Fibroblast of skin of scalp (primary cell): ENCODE results near the gene NDUFA8.
A peak's percentile ranks its signal among the peaks of the same experiment; 100 is the strongest.
"Not testable (repeated sequence)": the region's sequence is repeated elsewhere in the genome, so short reads cannot be mapped to it uniquely, and the experiment has no call there.

ENCODE experiments used
- DNase-seq: peaks from one replicate; pipeline ENCODE4 v3.0.0-alpha.2; 2013

The NDUFA8 gene

DNA sequence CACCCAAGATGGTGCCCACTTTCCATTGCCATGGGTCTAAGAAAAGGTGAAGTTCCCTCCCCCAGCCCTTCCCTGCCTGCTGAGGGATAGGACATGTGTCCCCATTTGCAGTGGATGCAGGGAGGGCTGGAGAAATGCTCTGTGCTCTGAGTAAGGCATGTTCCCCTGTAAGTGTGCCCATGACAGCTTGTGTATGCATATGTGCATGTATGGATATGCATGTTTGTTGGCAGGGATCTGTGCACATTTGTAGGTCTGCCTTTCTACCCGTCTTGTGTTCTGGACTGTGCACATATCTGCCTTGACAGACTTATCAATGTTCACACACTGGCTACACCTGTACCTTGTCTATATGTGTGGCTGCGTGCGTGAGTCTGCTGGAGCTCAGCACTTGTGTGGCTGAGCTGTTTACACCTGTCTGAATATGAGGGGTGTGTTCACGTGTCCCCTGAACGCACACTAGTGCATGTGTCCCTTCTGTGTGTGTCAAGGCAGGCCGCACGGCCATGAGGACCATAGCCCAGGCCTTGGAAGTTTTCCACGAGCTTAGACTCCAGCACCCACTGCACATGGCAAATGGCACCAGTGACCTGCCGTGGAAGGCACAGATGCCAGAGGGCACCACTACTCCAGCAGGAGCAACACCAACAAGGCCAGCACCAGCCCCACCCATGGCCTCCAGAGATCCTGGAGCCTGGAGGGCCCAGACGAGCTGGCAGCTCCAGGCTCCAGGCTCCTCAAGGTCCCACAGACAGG is 39.1 kb downstream of the NDUFA8 start:
- no peak for DNase-seq

DNA sequence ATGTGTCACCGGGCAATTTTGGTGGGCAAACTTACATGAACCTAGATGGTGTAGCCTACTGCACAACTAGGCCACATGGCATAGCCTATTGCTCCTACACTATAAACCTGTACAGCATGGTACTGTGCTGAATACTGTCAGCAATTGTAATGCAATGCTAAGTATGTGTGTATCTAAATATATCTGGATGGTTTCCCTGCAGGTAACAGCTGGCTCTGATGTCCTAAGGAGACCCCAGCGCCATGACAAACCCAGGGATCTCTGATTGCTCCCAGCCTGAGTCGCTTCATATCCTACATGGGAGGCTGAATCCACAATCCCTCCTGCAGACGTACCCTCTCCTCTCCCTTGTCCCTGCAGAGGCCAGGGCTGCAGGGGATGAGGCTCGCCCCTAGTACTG is 39.9 kb downstream of the NDUFA8 start:
- no peak for DNase-seq

DNA sequence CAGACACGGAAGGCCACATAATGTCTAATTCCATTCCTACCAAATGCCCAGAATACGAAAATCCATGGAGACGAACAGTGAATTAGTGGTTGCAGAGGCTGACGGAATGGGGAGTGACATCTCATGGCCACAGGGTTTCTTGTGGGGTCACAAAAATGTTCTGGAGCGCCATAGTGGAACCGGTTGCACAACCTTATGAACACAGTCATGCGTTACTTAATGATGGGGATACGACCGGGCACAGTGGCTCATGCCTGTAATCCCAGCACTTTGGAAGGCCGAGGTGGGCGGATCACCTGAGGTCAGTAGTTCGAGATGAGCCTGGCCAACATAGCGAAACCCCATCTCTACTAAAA is 40.4 kb downstream of the NDUFA8 start:
- no peak for DNase-seq

DNA sequence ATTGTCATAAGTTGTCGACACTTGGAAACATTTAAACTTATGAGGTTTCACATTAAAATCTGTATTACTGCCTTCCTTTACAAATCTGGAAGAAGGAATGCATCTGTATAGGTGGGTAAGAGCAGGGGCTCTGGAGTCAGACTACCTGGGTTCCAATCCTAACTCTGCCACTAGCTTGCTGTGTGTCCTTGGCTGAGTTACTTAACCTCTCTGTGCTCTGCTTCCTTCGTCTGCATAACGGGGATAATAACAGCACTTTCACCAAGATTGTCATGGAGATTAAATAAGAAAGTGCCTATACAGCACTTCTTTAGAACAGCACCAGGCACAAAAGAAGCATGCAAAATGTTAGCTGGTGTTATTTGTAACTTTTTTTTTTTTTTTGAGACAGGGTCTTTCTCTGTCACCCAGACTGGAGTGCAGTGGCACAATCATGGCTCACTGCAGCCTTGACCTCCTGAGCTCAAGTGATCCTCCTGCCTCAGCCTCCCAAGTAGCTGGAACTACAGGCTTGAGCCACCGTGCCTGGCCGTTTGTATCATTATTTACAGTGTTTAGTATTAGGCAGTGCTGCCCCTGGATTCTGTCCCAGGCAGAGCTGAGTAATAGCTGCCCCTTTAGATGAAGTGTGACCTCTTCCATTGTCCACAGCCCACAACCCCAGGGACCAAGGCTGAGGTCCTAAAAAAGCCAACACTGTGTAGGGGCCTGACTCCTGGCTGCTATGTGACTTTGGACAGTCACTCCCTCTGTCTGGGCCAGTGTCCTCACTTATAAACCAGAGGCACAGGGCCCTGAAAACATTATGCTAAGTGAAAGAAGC is 41.0 kb downstream of the NDUFA8 start:
- DNase-seq = no peak

DNA sequence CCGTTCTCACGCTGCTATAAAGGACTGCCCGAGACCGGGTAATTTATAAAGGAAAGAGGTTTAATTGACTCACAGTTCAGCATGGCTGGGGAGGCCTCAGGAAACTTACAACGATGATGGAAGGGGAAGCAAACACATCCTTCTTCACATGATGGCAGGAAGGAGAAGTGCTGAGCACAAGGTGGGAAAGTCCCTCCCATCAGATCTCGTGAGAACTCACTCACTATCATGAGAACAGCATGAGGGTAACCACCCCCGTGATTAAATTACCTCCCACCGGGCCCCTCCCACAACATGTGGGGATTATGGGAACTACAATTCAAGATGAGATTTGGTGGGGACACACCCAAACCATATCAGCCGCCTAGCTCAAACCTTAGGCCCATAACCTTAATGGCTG is 42.3 kb downstream of the NDUFA8 start:
- not testable (repeated sequence) for DNase-seq

DNA sequence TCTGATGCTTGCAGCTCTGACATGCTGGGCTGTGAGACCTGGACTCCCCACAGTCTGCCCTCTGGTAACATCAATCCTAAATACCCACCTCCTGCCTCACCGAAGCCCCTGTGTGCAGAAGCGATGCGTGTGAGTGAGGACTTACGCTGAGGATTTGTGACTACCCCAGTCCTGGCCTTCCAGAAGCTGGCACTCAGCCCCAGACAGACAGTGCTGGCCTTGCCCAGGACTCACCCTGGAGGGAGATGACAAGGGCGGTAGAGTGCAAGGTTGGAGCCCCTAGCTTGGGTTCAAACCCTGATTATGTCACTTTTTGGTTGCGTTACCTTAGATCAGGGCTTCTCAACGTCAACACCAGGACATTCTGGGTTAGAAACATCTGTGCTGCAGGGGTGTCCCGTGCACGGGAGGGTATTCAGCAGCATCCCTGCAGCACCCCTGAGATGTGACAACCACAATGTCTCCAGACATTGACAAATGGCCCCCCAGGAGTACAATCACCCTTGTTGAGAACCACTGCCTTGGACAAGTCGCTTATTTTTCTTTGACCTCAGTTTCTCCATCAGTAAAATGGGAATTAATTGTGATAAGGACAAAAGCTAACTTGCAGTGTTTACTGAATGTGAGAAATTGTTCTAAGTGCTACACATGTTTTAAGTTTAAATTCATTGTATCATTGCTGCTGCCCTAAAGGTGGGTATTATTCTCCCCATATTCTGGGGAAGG is 43.0 kb downstream of the NDUFA8 start:
- DNase-seq = no peak

DNA sequence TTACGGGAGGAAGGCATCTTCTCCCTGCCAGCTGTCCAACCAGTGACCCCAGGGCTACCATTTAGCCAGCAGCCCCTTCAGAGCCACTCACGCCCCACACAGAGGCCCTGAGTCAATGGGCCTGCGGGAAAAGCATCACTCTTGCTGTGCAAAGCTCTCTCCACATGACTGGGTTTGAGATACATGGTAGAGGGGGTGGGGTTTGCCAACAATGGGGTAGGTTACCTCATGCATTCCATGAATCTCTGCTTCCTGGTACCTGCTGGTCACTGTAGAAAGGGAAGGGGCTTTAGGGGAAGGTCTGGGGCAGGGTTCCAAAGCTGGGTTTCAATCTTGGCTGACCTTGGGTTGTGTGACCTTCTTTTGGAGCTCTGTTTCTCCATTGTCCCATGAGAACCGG is 43.5 kb downstream of the NDUFA8 start:
- no peak for DNase-seq

DNA sequence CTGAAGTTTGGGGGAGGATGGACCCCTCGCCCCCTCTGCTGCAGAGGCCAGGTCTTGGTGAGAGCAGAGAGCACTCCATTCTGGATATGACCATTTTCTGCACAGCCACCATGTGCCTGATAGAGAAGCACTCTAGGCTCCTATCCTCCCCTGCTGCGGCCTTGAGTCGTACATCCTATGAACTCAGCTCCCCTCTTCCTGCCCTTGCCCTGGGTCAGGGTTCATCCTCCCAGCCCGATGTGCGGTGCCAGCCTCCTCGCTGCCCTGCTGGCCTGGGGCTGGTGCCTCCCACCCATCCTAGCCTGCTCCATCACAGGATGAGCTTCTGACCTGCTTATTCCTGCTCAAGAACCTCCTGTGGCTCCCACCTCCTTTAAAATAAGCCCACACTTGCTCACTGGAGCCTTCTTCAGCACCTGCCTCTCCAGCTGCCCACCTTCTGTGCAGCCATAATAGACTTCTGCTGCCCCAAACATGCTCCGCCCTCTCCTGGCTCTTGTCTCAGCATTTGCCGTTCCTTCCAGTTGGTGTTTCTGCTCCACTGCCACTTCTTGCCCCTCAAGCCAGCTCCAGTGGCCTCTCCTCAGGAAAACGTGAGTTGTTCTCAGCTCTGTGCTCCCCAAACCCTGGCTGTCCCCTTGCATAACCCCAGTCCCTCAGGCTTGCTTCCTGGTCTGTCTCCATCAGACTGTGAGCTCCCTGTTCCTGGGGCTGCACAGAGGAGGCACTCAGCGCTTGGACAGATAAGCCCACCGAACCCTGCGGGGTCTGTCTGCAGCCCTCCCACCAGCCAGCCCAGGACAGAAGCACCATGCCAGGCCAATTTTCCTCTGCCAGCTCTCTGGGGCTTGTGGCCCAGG is 44.2 kb downstream of the NDUFA8 start:
- DNase-seq = no peak

DNA sequence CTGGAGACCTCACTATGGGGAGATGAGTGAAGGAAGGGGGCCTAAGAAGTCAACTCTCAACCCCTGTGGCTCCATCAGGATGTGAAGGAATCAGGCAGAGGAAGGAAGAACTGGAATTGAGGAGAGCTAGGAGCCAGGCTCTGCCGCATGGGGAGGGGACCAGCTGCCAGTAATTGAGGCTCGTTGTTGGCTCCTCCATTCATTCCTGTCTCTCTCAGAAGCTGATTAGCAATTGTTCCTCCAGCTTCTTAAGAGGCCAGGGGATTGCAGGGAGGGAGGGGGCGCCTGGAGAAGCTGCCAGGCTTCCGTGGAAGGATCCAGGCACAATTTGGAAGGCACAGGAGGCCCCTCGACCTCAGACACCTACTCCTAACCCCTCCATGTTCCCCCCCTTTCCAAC is 46.0 kb downstream of the NDUFA8 start:
- DNase-seq = no peak

DNA sequence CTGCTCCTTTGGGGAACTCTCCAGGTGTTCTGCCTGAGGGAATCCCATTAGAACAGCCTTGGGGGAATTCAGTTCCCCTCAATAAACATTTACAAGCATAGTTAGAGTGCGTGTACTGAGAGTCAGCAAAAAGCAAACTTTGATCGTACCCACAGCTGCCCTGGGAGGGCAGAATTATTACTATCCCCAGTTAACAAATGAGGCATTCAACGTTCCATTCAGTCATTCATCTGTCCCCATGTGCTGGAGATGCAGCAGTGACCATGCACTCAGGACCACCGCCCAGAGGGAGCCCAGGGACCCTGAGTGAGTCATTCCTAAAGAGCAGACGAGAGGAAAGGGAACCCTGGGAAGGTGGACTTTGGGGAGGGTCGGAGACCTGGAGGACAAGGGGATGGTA is 47.3 kb downstream of the NDUFA8 start:
- DNase-seq = no peak

DNA sequence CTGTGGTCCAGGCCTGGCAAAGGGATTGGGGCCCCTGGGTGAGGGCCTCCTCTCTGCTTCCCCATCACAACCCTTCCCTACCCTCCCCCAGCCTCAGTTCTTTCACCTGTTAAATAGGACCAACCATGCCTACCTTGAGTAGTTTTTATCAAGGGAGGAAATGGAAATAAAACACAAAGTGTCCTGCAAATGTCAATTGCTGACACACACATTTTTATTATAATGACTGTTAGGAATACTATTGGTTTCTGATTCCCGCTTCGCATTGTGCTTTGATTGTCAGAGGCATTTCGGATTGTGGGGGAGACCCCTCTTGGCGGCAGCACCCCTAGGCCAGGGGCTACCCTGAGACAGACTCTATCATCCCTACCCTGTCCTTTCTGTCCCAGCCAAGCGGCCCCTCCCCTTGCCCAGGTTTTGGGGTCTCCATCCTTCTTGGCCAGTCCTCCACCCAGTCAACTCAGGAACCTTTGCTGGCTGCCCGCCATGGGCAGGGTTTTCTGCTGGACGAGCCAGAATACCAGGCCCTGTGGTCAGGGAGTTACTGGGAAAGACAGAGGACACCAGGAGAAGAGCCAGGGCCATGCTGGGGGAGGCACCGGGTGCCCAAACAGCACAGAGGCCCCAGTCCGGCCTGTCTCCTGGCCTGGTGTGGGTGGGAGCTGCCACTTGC is 48.0 kb downstream of the NDUFA8 start:
- no peak for DNase-seq

DNA sequence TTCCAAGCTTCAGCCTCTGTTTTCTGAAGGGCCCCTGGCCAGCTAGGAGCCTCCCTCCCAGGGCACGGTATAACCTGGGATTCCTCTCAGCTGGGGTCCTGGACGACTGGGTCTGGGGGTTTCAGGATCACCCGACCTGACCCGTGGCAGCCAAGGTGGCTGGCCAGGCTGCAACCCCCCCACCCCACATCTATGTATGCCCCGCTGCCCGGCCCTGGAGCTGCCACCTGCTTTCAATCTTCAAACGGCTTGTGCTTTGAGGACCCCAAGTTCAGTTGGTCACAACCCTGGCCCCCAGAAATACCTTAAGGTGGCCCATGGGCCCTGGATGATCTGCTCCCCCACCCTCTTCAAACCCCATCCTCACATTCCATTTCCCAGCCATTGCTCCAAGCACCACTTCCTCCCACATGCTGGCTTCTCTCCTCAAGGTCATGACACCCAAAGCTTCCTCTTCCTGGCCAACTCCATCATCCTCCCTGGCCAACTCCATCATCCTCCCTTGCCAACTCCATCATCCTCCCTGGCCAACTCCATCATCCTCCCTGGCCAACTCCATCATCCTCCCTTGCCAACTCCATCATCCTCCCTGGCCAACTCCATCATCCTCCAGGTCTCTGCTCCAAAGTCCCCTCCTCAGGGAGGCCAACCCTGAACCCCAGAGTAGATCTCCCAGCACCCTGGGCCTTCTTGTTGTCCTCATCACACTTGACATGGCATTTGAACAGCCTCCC is 49.3 kb downstream of the NDUFA8 start:
- no peak for DNase-seq

DNA sequence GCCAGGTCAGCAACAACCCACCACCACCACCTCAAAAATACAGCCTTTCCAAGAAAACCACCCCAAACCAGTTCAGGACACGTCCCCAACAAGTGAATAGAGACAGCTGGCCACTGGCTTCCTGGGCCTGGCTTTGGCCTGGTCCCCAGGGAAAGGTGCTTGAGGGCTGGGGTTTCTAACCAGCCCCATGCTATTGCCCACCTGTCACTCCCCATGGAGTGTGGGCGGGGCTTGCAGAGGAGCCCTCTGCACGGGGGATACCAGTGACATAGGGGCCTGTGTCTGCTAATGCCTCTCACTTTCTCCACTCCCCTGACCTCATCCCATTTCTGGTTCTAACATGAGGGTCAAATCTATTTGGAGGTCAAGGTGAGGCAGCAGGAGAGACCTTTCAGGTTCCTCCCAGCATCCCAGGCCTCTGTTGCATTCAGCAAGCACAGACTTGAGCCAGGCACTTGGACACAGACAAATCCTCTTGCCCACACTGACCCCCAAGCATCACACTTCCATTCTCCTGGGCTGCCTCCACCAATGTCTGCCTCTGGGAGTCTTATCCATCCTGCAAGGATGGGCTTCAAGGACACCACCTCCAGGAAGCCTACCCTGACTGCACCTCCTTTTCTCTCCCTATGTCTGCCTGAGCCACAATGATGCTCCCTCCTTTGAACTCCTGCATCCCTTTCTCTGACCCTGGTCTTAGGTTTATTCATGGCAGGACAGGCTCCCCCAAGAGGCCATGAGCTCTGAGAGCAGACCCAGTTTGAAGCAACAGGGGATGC is 50.4 kb downstream of the NDUFA8 start:
- no peak for DNase-seq

DNA sequence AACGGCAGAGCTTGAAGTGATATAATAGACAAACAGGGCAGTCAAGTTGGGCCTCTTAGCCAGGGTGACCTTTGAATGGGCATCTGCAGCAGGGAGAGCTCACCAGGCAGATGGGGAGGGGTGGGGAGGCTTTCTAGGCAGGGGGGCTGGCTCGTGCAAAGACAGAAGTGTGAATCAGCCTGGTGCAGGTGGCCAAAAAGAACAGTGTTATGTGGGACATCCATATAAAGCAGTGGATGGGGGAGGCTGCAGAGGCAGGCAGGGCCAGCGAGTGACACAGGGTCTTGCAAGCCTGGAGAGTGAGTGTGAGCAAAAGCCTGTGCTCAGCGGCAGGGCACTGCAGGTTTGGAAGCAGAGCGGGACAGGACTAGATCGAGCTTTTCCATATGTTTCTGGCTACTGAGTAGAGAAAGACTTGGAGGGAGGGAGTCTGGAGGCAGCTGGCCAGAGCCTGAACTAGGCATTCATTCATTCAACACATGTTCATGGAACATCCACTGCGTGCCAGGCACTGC is 52.2 kb downstream of the NDUFA8 start:
- DNase-seq = no peak

DNA sequence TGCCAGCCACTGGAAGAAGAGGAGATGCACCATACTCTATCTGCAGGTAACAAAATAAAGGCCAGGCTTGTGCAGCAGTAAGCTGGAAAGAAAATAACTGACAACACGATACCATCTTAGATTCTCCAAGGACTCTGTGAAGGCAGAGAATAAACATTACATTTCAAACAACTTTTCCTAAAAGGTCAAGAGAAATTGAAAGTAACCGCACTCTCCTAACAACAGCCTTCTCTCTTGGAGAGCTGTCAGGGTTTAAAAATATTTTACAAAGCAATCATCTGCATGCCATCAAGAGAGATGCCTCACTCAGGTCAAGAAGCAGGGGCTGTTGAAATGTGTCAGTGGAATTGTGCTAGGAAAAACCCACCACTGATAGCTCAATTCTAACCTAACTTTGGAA is 53.0 kb downstream of the NDUFA8 start:
- no peak for DNase-seq

DNA sequence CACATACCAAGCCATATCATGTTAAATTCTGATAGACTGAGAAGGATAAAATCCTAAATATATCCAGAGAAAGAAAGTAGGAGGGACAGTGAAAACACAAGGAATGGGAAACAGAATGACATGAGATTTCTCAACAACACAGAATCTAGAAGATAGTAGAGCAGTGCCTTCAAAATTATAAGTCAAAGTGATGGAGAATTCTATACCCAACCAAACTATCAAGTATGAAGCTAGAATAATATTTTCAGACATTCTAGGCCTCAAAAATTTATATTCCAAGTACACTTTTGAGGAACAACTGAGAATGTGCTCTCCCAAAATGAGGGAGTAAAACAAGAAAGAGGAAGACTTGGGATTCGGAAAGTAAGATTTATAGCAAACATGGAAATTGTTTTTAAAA is 55.6 kb downstream of the NDUFA8 start:
- DNase-seq = no peak

DNA sequence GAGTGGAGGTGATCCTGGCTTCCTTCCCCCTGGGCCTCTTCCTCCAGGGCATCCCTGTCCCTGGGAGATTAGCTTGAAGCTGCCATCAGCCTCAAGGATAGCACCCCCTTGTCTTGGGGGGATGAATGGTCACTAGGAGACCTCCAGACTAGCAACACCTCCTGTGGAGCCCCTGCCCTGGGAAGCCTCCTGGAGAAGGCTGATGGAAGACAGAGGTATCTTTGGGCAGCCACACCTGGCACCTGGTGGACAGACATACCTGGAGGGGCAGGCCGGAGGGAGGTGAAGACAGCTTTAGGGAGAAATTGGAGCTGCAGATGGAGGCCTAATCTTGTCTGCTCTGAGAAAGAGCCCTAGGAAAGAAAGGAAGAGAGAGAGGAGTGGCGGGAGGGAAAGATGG is 57.4 kb downstream of the NDUFA8 start:
- DNase-seq = no peak

DNA sequence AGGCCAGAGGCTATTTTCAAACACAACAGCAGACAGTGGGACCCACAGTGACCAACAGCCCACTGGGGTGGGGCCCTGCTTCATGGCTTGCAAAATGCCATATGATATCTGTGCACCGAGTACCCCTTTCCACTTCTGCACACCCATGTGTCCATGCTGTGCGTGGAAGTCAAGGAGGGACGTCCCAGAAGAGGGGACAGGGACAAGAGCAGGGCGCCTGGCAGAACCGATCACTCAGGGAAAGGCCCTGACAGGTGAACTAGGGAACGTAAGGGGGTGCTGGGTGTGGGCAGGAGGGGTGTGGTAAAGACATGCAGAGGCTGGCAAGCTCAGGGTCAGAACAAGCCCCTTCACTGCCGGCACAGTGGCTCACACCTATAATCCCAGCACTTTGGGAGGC is 58.8 kb downstream of the NDUFA8 start:
- DNase-seq = no peak

DNA sequence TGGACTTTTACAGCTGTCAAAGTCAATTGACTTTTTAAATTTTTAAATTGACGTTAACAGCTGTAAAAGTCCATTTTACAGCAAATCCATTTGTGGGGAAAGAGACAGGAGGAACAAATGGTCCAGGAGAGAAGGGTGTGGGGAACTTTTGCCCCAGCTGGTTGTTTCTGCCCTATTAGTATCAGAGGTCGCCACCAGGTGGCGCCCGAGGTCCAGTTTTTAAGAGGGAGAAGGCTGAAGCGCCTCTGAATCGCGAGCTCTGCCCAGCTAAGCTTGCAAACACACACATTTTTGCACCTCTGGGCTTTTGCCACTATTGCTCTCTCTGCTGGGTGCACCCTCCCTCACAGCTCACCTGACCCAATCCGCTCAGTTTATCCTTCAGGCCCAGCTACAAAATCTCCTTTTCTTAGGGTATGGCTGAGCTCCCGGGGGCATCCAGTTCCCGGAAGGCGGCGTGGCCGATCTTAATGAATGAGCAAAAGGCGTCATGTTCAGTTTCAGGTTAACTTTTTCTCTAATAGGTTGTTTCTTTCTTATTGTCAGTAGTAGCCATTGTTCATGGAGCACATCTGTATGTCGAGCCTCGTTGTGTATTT is 60.2 kb downstream of the NDUFA8 start:
- peak; percentile 73 for DNase-seq
